GM21717 (cell line): Measurements from ENCODE around the gene KANTR.
A peak's percentile ranks its signal among the peaks of the same experiment; 100 is the strongest.

Source experiments
- ATAC-seq: cut with Tn5 transposase; IDR thresholded peaks from one replicate; pipeline ENCODE4 v1.9.1; 2021; ENCODE audit warnings: mild to moderate bottlenecking, moderate library complexity; ENCODE audit not compliant: unreplicated experiment

KANTR gene, protein sequence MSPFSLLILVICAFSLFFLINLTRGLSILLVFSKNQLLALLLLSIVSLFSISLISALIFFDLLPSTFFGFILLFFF

DNA sequence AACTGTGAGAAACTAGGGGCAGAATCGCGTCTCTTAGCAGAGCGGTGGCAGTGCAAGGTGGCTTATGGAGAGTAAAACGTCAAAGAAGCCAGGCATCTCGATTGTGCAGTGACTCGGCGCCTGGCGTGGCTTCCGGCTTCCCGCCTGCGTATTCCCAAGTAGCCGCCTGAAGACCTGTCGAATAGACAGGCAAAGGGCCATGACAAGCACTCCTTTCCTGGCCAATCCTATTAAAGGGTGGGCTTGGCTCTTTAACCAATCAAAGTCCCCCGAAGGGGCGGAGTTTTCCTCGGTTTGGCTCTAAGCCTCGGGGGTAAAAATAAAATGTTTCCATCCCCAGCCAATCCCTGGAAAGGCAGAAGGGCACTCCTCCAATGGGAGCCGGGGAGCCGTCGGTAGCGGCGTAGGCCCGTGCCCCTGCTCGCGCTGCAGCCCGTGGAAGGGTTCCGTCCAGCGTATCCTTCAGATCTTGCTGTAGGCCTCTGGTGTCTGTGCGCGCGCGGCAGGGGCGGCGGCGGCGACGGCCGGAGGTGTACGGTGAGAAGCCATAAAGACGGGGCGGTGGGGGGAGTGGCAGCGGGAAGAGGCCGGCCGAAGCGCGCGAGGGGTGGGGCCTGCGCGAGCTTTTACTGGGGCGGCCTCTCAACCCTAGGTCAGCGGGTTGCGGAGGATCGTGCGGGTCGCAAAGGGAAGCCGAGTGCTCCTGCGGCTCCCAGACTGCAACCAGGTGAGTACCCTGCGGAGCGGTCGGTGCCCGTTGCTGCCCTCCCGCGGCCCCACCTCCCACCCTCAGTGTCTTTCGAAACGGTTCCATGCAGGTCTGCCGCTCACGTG is at the start of gene KANTR:
Gene KANTR, plus strand, starts transcription at position 395 of the 834 bp plus-strand sequence. CDS start 30,131 bp downstream, outside the sequence.
- ATAC-seq = peak; percentile 79

DNA sequence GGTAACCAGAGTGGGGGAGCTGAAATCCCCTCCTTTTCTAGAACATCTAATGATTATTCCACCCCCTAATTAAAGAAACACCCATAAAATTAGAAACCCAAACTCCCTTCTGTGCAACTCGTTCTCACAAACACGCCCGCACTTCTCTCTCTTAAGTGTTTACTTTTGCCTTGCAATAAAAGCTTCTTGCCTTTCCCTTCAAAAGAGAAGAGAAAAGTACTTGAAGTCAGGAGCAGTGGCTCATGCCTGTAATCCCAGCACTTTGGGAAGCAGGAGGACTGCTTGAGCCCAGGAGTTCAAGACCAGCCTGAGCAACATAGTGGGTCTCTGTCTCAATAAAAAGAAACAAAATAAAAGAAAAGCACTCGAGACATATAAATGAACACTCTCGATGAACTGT is 48.9 kb upstream of the KANTR start:
- ATAC-seq = no peak

DNA sequence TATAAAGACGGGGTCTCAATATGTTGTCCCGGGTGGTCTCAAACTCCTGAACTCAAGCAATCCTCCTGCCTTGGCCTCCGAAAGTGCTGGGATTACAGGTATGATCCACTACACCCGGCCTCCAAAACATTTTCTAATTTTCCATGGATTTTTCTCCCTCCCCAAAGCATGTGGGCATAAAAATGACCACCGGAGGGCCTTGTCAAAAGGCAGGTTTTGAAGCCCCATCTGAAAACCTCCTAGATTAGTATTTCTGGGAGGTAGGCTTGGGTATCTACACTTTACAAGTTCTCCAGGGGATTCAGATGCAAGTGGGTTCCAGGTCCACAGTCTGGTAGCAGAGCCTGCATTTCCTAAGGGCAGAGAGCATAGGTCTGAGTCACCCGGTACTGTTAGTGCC is 46.7 kb upstream of the KANTR start:
- no peak for ATAC-seq

DNA sequence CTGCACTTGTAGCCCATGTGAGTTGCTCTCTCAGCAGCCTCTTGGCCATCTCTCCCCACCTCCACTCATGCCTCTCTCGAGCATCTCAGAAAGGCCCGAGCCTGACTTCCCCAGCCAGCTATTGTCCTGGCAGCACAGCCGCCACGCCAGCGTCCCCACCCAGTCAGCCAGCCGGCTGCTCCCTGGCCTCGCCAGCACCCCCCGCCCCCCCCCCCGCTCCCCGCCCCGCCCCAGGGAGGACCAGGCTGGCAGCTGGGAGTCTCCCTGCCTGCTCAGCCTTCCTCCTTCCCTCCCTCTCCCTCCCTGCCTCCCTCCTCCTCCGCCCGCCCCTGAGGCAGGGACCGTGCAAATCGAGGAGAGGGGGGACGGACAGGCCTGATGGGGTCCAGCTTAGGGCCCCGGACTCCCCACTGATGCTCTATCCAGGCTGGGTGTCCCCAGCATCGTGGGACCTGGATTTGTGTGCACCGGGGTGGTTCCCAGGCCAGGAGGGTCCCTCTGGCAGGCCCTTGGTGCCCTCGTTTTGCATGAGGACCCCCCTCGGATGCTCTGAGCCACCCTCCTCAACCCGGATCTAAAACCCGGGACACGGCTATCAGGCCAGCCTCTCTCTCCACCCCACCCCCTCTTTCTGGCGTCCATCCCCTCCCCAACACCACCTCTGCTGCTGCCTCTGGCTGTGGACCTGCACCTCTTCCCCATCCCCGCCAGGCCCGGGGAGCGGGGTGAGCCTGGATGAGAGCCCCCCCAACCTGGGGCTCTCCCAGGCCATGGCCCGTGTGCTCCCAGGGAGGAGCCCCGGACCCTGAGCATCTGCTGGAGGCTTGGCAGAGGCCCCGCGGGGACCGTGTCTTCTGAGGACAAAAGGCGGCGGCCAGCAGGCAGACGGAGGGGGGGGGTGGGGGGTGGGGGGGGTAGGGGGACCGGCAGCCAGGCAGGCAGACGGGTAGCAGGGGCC is 45.5 kb upstream of the KANTR start, which contains the start of gene GPR173:
Gene GPR173, plus strand, starts transcription at position 621 of the 958 bp plus-strand sequence. CDS start 27,833 bp downstream, outside the sequence.
- no peak for ATAC-seq

DNA sequence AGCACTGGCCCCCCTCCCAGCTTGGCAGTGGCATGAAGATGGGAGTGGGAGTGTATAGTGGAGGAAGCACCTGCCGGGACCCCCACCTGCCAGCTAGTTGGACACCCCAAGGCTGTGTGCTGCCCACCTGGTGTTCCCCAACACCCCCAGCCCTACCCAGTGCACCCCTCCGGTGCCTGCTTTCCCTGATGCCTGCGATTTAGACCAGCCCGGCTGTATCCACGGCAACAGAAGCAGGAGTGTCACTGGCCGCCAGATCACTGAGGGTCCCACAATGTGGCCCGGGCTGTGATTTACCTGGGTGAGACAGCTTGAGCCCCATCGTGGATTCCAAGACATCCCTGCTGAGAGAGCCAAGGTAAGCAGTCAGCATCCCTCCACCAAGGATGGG is 44.8 kb upstream of the KANTR start:
- no peak for ATAC-seq

DNA sequence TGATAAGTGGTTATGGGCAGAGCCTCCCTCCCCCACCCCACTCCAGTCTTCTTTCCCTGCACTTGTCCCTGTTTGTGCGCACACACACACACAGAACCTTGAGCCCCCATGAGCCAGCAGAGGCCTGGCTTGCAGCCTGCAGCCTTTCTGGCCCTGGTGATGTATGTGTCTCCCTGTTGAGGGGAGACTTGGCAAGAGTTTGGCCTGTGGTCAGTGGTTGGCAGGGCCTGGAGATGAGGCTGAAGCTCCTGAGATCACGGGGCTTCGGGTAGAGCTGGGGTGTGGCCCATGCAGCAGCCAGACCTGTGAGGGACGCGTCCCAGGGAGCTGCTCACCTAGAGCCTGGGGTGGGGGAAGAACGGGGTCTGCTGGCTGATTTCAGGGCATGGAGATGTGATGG is 43.1 kb upstream of the KANTR start:
- ATAC-seq = no peak

DNA sequence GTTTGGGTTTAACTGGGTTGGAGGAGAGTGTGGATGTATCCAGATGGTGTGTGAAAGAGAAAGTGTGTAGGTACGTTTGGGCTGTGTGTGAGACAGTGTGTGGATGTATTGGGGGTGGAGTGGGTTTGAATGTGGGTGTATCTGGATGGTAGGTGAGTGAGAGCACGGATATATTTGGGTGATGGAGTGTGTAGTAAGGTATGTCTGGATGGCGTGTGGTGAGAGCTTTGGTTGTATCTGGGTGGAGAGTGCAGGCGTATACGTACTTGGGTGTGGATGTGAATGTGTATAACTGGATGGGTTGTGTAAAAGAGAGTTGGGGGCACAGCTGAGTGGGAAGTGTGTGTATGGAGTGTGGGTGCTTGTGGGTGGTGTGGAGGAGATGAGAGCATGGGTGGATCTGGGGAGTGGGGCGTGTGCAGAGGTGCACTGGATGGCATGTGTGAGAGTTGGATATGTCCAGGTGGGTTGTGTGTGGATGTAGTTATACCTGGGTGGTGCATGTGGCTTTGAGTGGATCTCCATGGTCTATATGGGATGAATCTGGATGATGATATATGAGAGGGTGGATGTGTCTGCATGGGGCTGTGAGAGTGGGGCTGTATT is 38.6 kb upstream of the KANTR start:
- no peak for ATAC-seq

DNA sequence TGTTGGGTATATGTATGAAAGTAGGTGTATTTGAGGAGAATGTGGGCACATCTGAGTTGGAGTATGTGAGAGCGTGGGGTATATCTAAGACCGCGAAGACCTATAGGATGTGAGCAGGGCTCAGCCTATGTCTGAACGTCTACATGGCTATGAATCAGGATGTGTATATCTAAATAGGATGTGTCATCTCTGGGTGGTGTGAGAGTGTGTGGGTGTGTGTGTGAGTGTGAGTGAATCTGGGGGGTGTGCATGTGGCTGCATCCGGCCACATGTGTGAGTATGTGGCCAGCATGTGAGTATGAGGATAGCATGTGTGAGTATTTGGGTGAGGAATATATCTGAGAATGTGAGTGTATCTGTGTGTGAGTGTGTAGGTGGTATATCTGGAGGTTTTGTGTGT is 37.6 kb upstream of the KANTR start:
- no peak for ATAC-seq

DNA sequence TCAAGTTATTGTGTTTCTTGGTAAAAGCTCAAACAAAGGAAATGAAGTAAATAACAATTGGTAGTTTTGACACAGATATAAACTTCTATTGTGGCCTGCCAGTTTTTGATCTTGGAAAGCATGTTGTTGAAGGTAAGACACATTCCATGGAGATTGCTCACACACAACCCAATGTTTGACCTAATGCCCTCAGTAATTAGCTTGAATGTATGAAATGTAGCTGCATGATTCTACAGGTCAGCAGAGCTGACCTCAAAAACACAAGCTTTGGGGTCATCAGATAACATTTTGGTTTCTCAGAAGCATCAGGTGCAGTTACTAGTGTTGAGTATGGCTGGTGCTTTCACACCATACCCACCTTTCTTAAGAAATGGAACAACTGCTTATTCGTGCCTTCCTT is 28.8 kb upstream of the KANTR start:
- no peak for ATAC-seq

DNA sequence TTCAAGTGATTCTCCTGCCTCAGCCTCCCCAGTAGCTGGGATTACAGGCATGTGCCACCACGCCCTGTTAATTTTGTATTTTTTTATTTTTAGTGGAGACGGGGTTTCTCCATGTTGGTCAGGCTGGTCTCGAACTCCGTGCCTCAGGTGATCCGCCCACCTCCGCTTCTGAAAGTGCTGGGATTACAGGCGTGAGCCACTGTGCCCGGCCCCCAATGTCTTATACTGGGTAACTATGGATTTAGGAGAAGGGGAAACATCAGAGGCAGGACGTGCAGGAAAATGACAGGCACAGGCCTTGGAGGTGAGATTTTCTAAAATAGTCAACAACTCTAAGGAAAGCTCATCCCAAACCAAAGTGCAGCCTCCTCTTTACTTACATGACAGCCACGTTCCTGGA is 22.9 kb upstream of the KANTR start:
- no peak for ATAC-seq

DNA sequence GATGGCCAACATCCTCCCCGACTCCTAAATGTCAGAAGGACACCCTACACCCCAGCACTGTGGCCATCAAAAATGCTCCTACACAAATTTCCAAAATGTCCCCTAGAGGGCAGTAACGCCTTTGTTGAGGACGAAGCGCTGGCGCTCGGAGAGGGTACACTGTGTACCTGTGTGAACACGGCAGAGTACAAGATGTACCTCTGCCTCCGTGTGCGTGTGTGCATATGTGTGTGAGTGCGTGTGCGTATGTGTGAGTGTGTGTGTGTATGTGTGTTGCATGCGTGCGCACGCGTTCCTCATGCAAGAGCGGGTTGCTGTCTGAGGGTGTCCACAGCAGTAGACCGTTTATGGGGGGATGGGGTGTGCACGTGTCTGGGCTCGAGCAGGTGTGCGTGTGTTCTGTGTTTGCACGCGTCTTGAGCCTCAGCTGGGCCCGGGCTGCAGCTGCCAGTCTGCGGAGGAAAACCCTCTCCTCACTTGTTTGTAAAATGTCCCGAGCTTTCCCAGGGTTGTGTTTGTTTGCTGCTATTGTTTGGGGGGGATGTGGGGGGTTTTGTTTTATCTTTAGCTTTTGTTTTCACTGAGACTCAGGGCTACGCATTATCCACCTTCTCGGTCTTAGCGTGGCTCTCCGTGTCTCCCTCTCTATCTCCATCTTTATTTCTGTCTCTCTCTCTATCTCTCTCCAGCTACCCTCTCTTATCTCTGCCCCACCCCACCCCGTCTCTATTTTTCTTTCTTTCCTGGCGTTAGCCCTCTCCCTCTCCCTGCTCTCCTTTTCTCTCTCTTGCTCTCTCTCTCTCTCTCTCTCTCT is 22.1 kb upstream of the KANTR start:
- peak; percentile 59 for ATAC-seq

DNA sequence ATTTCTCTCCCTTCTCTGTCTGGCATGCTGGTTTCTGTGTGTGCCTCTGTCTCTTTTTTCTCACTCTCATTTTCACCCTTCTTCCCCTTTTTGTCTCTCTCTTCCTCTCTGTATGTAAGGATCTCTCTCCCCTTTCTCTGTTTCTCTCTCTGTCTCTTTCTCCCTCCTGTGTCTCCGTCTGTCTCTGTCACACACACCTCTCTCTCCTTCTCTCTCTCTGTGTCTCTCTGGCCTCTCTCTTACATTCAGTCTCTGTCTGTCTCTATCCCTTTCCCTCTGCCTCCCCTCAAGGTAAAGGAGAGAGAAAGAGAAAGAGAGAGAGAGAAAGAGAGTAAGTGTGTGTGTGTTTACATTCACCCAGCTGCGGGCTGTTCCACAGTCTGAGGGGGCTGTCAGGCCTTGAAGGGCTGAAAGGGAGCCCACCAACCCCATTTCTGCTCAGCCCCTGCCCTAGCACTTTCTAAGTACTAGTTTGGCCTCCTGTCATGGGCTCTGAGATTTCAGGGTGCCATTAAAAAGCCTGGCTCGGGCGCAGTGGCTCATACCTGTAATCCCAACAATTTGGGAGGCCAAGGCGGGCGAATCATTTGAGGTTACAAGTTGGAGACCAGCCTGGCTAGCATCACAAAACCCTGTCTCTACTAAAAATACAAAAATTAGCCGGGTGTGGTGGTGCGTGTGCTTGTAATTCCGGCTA is 21.4 kb upstream of the KANTR start:
- ATAC-seq = no peak

DNA sequence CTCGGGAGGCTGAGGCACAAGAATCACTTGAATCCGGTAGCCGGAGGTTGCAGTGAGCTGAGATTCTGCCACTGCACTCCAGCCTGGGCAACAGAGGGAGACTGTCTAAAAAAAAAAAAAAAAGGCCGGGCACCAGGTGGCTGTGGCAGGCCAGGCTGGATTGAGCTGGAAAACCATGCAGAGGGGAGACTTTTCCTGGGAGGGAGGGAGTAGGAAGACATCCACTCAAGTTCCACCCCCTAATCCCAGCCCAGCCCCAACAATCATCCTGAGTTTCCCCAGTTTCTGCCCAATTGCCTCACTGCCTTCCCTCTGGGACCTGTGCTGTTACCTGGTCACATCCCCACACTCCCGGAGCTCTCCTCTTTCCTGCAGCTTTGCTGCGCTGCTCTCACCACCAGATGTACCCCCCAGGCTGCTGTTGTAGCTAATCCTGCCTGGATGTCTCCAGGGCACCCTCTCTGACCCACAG is 20.8 kb upstream of the KANTR start:
- ATAC-seq = no peak

DNA sequence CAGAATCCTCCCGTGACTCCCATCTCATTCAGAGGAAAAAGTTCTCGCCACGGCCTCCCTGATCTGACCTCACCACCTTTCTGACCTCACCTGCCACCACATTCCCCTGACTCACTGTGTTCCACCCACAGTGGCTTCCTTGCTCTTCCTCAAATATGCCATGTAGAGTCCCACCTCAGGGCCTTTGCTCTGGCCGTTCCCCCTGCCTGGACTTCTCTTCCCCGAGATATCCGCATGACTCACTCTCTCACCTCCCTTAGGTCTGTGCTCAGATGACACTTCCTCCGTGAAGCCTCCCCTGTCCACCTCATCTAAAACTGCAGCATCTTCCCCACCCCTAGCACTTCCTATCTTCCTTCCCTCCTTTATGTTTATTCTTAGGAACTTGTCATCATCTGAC is 18.9 kb upstream of the KANTR start:
- ATAC-seq = no peak

DNA sequence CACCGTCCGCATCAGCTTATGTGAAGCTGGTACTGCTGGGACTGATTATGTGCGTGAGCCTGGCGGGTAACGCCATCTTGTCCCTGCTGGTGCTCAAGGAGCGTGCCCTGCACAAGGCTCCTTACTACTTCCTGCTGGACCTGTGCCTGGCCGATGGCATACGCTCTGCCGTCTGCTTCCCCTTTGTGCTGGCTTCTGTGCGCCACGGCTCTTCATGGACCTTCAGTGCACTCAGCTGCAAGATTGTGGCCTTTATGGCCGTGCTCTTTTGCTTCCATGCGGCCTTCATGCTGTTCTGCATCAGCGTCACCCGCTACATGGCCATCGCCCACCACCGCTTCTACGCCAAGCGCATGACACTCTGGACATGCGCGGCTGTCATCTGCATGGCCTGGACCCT is 17.3 kb upstream of the KANTR start:
- ATAC-seq = no peak

DNA sequence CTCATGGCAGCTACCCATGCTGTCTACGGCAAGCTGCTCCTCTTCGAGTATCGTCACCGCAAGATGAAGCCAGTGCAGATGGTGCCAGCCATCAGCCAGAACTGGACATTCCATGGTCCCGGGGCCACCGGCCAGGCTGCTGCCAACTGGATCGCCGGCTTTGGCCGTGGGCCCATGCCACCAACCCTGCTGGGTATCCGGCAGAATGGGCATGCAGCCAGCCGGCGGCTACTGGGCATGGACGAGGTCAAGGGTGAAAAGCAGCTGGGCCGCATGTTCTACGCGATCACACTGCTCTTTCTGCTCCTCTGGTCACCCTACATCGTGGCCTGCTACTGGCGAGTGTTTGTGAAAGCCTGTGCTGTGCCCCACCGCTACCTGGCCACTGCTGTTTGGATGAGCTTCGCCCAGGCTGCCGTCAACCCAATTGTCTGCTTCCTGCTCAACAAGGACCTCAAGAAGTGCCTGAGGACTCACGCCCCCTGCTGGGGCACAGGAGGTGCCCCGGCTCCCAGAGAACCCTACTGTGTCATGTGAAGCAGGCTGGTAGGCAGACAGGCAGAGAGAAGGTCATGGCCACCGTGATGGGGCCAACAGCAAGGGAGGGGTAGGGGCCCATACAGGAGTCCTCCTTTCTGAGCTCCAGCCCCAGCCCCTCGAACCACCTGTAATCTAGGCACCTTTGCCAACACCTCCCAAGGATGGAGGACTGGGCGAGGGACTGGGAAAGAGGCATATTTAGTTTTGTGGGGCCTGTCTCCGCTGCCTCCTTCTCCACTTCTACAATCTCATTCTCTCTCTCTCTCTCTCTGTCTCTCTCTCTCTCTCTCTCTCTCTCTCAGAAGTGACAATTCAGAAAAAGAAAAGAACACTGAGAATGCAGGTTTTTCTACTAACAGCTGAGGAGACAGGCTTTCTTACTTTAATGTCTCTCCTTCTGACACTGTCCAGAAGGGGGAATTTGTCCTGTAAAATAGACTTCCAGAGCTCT is 16.4 kb upstream of the KANTR start:
- ATAC-seq = no peak

DNA sequence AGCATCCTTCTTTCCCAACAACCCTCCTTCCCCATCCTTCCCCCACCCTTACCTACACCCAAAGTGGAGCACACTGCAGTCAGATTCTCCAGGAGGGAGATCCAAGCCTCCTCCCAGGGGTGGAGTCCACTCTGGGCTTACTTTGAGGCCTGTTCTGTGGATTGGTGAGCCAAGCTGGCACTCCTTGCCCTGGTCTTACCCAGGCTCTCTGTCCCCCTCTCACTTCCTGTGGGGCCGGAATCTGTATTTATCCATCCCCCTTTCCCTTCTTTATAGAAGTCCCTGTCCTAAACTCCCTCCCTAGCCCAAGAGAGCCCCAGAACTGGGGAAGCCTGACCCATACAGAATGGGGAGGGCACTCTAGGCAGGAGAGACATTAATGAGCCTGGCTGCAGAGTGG is 15.0 kb upstream of the KANTR start:
- no peak for ATAC-seq
